Neural cell (in vitro differentiated cells): Measurements from ENCODE around the gene TYROBP. TPM values are rescaled to one million over a fixed set of nuclear protein-coding genes. Genes with fewer than 3 reads are reported as not detected.

Experiments used
- H2AFZ ChIP-seq: fragments of 200-600, 300-800 bp; sonication (generic), shearing (Covaris generic); 2 replicates; pipeline ENCODE4 v1.6.0; 2014; ENCODE audit warnings: low read depth, mild to moderate bottlenecking, antibody characterized with exemption, low read length, moderate library complexity
- H3F3A ChIP-seq: fragments of 200-600 bp; shearing (Covaris generic); 2 replicates; pipeline ENCODE4 v1.6.1; 2016; ENCODE audit warnings: mild to moderate bottlenecking, moderate library complexity, mixed read lengths, antibody characterized with exemption, low read length; ENCODE audit not compliant: insufficient read depth, poor library complexity, severe bottlenecking
- H3K27ac ChIP-seq: fragments of 200-600, 300-800 bp; sonication (generic), shearing (Covaris generic); 2 replicates; pipeline ENCODE4 v1.5.1; 2014; ENCODE audit warnings: mild to moderate bottlenecking, low read length, moderate library complexity
- H3K27me3 ChIP-seq: fragments of 300-800, 200-600 bp; sonication (generic), shearing (Covaris generic); 2 replicates; pipeline ENCODE4 v1.6.0; 2014; ENCODE audit warnings: mild to moderate bottlenecking, low read depth, low read length, moderate library complexity; ENCODE audit not compliant: insufficient read depth
- H3K36me3 ChIP-seq: fragments of 300-800, 200-600 bp; sonication (generic), shearing (Covaris generic); 2 replicates; pipeline ENCODE4 v1.5.1; 2014; ENCODE audit warnings: mild to moderate bottlenecking, antibody characterized with exemption, low read length, moderate library complexity; ENCODE audit not compliant: insufficient read depth
- H3K4me2 ChIP-seq: fragments of 300-800, 200-600 bp; sonication (generic), shearing (Covaris generic); 2 replicates; pipeline ENCODE4 v1.6.0; 2014; ENCODE audit warnings: mild to moderate bottlenecking, low read length
- H3K4me3 ChIP-seq: fragments of 300-800, 200-600 bp; sonication (generic), shearing (Covaris generic); 2 replicates; pipeline ENCODE4 v1.5.1; 2014; ENCODE audit warnings: mild to moderate bottlenecking, low read length, moderate library complexity
- H3K79me2 ChIP-seq: fragments of 200-600 bp; shearing (Covaris generic); replicated peaks from 2 replicates; pipeline ENCODE4 v1.6.0; 2014; ENCODE audit warnings: mild to moderate bottlenecking, low read length, moderate library complexity; ENCODE audit not compliant: insufficient read depth
- H3K9ac ChIP-seq: fragments of 300-800, 200-600 bp; sonication (generic), shearing (Covaris generic); 2 replicates; pipeline ENCODE4 v1.6.1; 2016; ENCODE audit warnings: mild to moderate bottlenecking, low read length, mixed read lengths
- H3K9me2 ChIP-seq: fragments of 200-600 bp; shearing (Covaris generic); 2 replicates; pipeline ENCODE4 v1.6.1; 2016; ENCODE audit warnings: mild to moderate bottlenecking, low read length, mixed read lengths; ENCODE audit not compliant: insufficient read depth
- H3K9me3 ChIP-seq: fragments of 200-600, 300-800 bp; sonication (generic), shearing (Covaris generic); 2 replicates; pipeline ENCODE4 v1.6.1; 2016; ENCODE audit warnings: mild to moderate bottlenecking, mixed run types, low read length, moderate library complexity, mixed read lengths
- H4K20me1 ChIP-seq: fragments of 200-600 bp; shearing (Covaris generic); 2 replicates; pipeline ENCODE4 v1.6.1; 2016; ENCODE audit warnings: mild to moderate bottlenecking, mixed run types; ENCODE audit not compliant: insufficient read depth
- CTCF ChIP-seq: fragments of 450-650 bp; IDR thresholded peaks from 2 replicates; pipeline ENCODE4 v1.5.1; 2014; ENCODE audit warnings: antibody characterized with exemption, mild to moderate bottlenecking, moderate library complexity; ENCODE audit not compliant: poor library complexity, severe bottlenecking
- EP300 ChIP-seq: fragments of 450-650 bp; conservative IDR thresholded peaks from 2 replicates; pipeline ENCODE4 v1.6.1; 2014; ENCODE audit warnings: antibody characterized with exemption, mild to moderate bottlenecking, moderate library complexity; ENCODE audit not compliant: poor library complexity, severe bottlenecking
- EZH2 ChIP-seq: fragments of 200-600, 300-800 bp; shearing (Covaris generic), sonication (generic); IDR thresholded peaks from 2 replicates; pipeline ENCODE4 v1.6.1; 2014; ENCODE audit warnings: antibody characterized with exemption, low read length, borderline replicate concordance, mild to moderate bottlenecking; ENCODE audit not compliant: insufficient read depth, poor library complexity, severe bottlenecking
- POLR2AphosphoS5 ChIP-seq: IDR thresholded peaks from 2 replicates; pipeline ENCODE4 v1.6.1; 2012
- RAD21 ChIP-seq: fragments of 450-650 bp; conservative IDR thresholded peaks from 2 replicates; pipeline ENCODE4 v1.6.1; 2014; ENCODE audit warnings: antibody characterized with exemption, mild to moderate bottlenecking, moderate library complexity
- SMC3 ChIP-seq: fragments of 450-650 bp; conservative IDR thresholded peaks from 2 replicates; pipeline ENCODE4 v1.6.1; 2014; ENCODE audit warnings: antibody characterized with exemption, mild to moderate bottlenecking, moderate library complexity; ENCODE audit not compliant: poor library complexity
- TAF1 ChIP-seq: IDR thresholded peaks from 2 replicates; pipeline ENCODE4 v1.6.1; 2012; ENCODE audit warnings: low read depth
- polyA plus RNA-seq: library from polyadenylated mRNA; depleted of rRNA; stranded (reverse); fragments of >200 nt; gene quantifications from 2 replicates; pipeline ENCODE4 v1.2.3, GENCODE V29; 2014

The TYROBP gene
- polyA plus RNA-seq, 1 donor from 2014 or later: not detected

GRCh38 chr19:35860436-35860817, 47.7 kb downstream of the TYROBP start:
- H3K27ac ChIP-seq: no peak overlapping the region

GRCh38 chr19:35859414-35859813, 48.7 kb downstream of the TYROBP start:
- no peaks in the 10 kb centered on the region for H3K9me3 ChIP-seq
- TF ChIP-seq SMC3: no peak
- no peak for TF ChIP-seq EZH2
- no peak for TF ChIP-seq EP300
- no peak for TF ChIP-seq RAD21
- no peak for TF ChIP-seq CTCF
- TF ChIP-seq TAF1: no peak
- H3K4me2 ChIP-seq: no peak overlapping the region
- no peak overlapping the region for H3K9ac ChIP-seq
- H3K9me2 ChIP-seq: no peaks in the 10 kb centered on the region
- H3K36me3 ChIP-seq: no peaks in the 10 kb centered on the region
- H2AFZ ChIP-seq: no peak overlapping the region
- no peaks in the 10 kb centered on the region for H3F3A ChIP-seq
- peaks cover 17% of the 10 kb centered on the region for H3K27me3 ChIP-seq
- no peak overlapping the region for H3K27ac ChIP-seq
- no peak overlapping the region for H3K4me3 ChIP-seq
- no peaks in the 10 kb centered on the region for H4K20me1 ChIP-seq
- H3K79me2 ChIP-seq: no peaks in the 10 kb centered on the region

More at GRCh38 chr19:35860436-35860817, 47.7 kb downstream of the TYROBP start:
- no peaks in the 10 kb centered on the region for H3K36me3 ChIP-seq
- no peaks in the 10 kb centered on the region for H3K9me2 ChIP-seq
- no peaks in the 10 kb centered on the region for H3F3A ChIP-seq
- H3K4me3 ChIP-seq: no peak overlapping the region
- H4K20me1 ChIP-seq: no peaks in the 10 kb centered on the region
- peaks cover 17% of the 10 kb centered on the region for H3K27me3 ChIP-seq
- no peaks in the 10 kb centered on the region for H3K9me3 ChIP-seq
- no peaks in the 10 kb centered on the region for H3K79me2 ChIP-seq
- no peak overlapping the region for H3K4me2 ChIP-seq
- H3K9ac ChIP-seq: no peak overlapping the region
- TF ChIP-seq CTCF (no peak), TAF1 (no peak)
- no peak overlapping the region for H2AFZ ChIP-seq

- no peak overlapping the region for H2AFZ ChIP-seq
- no peaks in the 10 kb centered on the region for H4K20me1 ChIP-seq
- H3F3A ChIP-seq: no peaks in the 10 kb centered on the region
- H3K9me3 ChIP-seq: no peaks in the 10 kb centered on the region
- no peak overlapping the region for H3K4me3 ChIP-seq
- H3K9ac ChIP-seq: no peak overlapping the region
- H3K36me3 ChIP-seq: no peaks in the 10 kb centered on the region
- no peak for TF ChIP-seq SMC3
- TF ChIP-seq POLR2AphosphoS5: no peak
- no peaks in the 10 kb centered on the region for H3K9me2 ChIP-seq
- no peak overlapping the region for H3K4me2 ChIP-seq
- H3K79me2 ChIP-seq: no peaks in the 10 kb centered on the region
- peaks cover 17% of the 10 kb centered on the region for H3K27me3 ChIP-seq
- no peak overlapping the region for H3K27ac ChIP-seq
These were observed 49.8 kb downstream of the TYROBP start for GRCh38 chr19:35858311-35858710.
